K562 (cell line): Measurements from ENCODE around the gene C1orf167. TPM values are rescaled to one million over a fixed set of nuclear protein-coding genes. Genes with fewer than 3 reads are reported as not detected.

ENCODE experiments used
- AFF1 ChIP-seq, 2 experiments: fragments of 450-650 bp; IDR thresholded peaks; 2 replicates each; pipeline ENCODE4 v1.6.1; 2018; ENCODE audit warnings: mild to moderate bottlenecking in 2 of 2, low read depth in 1 of 2; ENCODE audit not compliant: partially characterized antibody in 2 of 2
- GATA2 ChIP-seq: sonication (generic); formaldehyde crosslinking; IDR thresholded peaks from 2 replicates; pipeline ENCODE4 v1.4.0; 2020; ENCODE audit warnings: mild to moderate bottlenecking, missing genetic modification reagents
- PREB ChIP-seq: sonication (generic); formaldehyde crosslinking; IDR thresholded peaks from 2 replicates; pipeline ENCODE4 v1.8.1; 2023; ENCODE audit warnings: mild to moderate bottlenecking, missing genetic modification reagents
- ZNF780A ChIP-seq: fragments of 250-450 bp; sonication (Bioruptor Pico); IDR thresholded peaks from 2 replicates; pipeline ENCODE4 v1.5.0; 2021; ENCODE audit warnings: mild to moderate bottlenecking
- ZZZ3 ChIP-seq: fragments of 450-650 bp; IDR thresholded peaks from 2 replicates; pipeline ENCODE4 v1.6.1; 2016; ENCODE audit warnings: antibody characterized with exemption, mild to moderate bottlenecking, moderate library complexity
- polyA plus RNA-seq, 8 experiments: library from polyadenylated mRNA; depleted of rRNA in 4 of 8; stranded (reverse) in 5 of 8; unstranded in 3 of 8; fragments of >200 nt; fragmentation: Nextera tagmentation in 2 of 8; fragmentation: Illumina TruSeq in 1 of 8; extraction: Ambion mirVana in 2 of 8; extraction: Trizol in 1 of 8; gene quantifications; 2 replicates each; pipeline versions ENCODE4 v1.2.1 to v1.2.3, GENCODE V29; 2011 to 2014; ENCODE audit warnings: inconsistent platforms in 1 of 8, missing spikeins in 1 of 8
- total RNA-seq, 7 experiments: library from RNA; depleted of rRNA in 6 of 7; stranded (reverse); fragments of >200 nt in 6 of 7; fragmentation: Illumina TruSeq in 2 of 7; extraction: Trizol in 2 of 7; gene quantifications; 2 replicates each; pipeline versions ENCODE4 v1.2.1 to v1.2.3, GENCODE V29; 2011 to 2021; ENCODE audit warnings: low replicate concordance in 1 of 7
- TF ChIP-seq, protein P1 (sequence below): fragments of 250-450 bp; sonication (Bioruptor Pico); IDR thresholded peaks from 2 replicates; pipeline ENCODE4 v1.5.0; 2021

The C1orf167 gene
- total and polyA plus RNA-seq, 9 of the 15 experiments (the other 6 are each of a cell fraction or from before 2014, with no cell fraction given), result 0.22 to 0.86 (median 0.31) TPM; not detected in 2

- TF ChIP-seq AFF1 (IDR thresholded peaks at IDR 0.05; ENCODE audit: low read depth in 1 of 2, partially characterized antibody in 2 of 2) (peak in 1 of 2 experiments; percentile 29), ZZZ3 (no peak), ZNF780A (CRISPR knock-in tag) (no peak), PREB (CRISPR knock-in tag) (no peak), GATA2 (CRISPR knock-in tag) (peak; percentile 75)
- TF ChIP-seq, protein P1, sequence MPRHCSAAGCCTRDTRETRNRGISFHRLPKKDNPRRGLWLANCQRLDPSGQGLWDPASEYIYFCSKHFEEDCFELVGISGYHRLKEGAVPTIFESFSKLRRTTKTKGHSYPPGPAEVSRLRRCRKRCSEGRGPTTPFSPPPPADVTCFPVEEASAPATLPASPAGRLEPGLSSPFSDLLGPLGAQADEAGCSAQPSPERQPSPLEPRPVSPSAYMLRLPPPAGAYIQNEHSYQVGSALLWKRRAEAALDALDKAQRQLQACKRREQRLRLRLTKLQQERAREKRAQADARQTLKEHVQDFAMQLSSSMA (CRISPR knock-in tag), result no peak
These were observed 21.5 kb upstream of the C1orf167 start (continued) for GRCh38 chr1:11740258-11741192.
